Measurements from ENCODE around the gene CCDC6.
"Not testable (repeated sequence)": the region's sequence is repeated elsewhere in the genome, so short reads cannot be mapped to it uniquely, and the experiment has no call there.

The CCDC6 gene

DNA sequence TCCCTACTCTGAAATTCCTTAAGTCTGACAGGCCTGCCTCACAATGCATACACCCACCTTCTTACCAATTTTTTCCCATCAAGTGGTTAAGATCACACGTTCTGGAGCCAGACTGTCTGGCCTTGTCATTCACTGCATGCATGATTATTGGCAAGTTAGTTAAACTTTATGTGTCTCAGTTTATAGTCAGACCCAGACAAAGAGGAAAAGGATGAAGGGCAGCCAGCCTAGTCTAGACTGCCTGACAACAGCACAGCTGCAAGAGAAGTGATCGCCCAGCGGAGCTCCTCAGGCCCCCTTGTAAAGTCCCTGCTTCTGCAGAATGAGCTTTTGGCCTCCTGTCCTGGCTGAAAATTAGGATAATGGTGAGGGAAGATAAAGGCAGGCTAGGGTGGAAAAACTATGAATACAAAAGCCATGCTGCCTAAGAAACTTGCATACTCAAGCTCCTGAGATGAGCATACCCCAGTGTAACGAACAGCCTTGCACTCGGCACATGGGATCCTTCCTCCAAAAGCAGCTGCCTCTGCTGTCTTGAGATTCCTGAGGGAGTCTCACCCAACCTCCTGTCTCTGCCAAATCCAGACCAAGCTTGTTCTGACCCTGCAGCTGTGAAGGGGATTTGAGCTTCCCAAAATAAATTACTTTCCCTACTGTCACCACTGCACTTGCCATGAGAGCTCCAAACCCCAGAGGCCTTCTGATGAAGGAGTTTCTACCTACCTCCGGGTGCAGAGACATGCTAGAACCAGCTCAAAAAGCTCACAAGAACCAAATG, 126.4 kb downstream of the CCDC6 start:
- H3K27ac ChIP-seq = no peak overlapping the region
- no peak for DNase-seq (ENCODE audit: low read depth, low spot score)

DNA sequence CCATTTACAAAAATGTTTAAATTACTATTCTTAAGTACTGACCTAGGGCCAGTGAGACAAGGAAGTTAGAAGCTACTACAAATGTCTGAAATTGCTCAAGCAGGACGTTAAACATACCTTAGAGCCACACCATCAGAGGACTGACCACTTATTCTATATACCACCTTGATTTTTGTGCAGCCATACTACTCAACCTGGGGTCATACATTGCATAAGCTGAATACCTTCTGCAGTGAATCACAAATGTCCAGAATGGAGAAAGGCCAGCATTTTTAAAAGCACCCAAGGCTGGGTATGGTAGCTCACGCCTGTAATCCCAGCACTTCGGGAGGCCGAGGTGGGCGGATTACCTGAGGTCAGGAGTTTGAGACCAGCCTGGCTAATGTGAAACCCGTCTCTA, 131.9 kb downstream of the CCDC6 start:
- H3K27ac ChIP-seq = no peak overlapping the region
- no peak for DNase-seq (ENCODE audit: low read depth, low spot score)

DNA sequence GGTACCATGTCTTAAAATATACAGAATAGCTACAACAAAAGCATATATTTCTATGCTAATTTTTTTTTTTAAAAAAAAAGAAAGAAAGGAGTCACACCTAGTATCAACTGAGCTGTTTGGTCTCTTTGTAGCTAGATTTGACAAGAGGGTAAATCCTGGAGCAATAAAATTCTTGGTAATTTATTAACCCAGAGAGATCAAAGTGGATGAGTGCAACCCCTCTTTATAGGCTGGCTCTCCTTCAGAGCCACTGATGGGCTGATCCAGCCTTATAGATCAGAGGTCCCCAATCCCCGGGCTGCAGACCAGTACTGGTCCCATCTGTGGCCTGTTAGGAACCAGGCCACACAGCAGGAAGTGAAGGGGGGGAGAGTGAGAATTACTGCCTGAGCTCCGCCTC, 133.3 kb downstream of the CCDC6 start:
- DNase-seq (ENCODE audit: low read depth, low spot score) = no peak
- no peak overlapping the region for H3K27ac ChIP-seq

DNA sequence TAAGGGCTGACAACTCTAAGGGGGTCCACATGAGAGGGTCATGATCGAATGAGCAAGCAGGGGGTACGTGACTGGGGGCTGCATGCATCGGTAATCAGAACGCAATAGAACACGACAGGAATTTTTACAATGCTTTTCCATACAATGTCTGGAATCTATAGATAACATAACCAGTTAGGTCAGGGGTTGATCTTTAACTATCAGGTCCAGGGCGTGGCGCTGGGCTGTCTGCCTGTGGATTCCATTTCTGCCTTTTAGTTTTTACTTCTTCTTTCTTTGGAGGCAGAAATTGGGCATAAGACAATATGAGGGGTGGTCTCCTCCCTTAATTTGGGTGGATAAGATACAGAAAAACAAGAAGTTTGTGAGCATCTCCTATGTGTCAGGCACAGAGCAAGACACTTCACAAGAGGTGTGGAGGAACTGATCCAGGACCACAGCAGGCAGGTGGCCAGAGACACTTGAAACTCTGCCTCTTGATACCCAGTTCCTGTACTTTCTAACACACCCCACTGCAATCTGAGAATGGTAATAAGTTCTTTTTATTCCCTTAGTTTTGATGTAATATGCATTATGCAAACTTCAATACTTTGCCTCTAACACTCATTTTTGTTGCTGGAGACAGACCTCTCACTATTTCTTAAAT, 135.1 kb downstream of the CCDC6 start:
- no peak overlapping the region for H3K27ac ChIP-seq
- DNase-seq (ENCODE audit: low read depth, low spot score) = no peak

DNA sequence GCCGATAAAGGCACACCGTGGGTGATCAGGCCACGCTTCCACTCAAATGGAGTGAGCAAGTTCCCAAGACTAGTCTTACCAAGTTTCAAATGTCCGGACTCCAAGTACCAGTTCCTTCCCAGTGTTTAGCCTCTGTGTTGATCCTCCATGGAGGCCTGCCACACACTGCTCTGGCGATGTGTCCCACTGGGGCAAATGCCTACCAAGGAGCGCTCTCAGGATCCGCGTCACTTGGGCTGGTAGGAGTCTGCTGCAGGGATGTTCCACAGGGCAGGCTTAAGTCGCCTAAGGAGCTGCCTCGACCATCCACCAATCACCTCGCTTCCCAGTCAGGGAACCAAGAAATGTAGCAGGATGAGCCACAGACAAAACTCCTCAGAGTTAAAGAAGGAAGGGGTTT, 135.7 kb downstream of the CCDC6 start:
- no peak overlapping the region for H3K27ac ChIP-seq
- DNase-seq (ENCODE audit: low read depth, low spot score) = no peak

DNA sequence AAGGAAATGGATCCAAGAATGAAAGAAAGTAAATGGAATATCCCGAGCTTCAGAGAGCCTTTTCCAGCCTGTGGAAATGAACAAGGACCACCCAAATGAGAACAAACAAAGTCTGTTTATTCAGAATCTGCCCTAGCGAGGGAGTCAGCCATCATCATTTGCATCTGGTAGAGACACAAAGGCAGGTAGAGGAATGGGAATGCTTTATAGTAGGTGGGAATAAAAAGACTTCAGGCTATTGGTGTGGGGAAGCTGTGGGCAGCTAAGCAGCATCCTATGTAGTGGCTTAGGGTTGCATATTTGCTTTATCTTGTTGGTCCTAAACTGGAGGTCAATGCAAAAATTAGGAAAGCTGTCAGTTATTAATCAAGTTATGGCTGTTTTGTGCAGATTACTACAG, 143.9 kb downstream of the CCDC6 start:
- no peak overlapping the region for H3K27ac ChIP-seq
- DNase-seq (ENCODE audit: low read depth, low spot score) = no peak

DNA sequence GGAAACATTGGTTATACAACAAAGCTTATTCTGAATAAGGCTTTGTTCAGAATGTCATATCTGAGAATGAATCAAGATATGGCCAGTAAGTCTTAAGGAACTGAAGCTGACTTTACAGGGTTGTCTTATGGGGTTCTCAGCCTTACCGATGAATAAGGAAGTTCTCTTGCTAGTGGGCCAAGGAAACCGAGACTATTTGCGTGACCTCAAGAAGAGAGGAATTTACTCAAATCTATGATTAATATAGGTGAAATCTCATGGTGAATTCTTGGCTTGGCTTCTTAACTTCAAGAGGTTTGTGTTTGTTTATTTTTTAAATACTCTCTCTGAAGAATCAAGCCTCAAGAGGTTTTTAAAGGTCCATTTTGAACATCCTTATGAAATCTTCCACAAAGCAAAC, 148.4 kb downstream of the CCDC6 start:
- no peak overlapping the region for H3K27ac ChIP-seq
- DNase-seq (ENCODE audit: low read depth, low spot score) = no peak

DNA sequence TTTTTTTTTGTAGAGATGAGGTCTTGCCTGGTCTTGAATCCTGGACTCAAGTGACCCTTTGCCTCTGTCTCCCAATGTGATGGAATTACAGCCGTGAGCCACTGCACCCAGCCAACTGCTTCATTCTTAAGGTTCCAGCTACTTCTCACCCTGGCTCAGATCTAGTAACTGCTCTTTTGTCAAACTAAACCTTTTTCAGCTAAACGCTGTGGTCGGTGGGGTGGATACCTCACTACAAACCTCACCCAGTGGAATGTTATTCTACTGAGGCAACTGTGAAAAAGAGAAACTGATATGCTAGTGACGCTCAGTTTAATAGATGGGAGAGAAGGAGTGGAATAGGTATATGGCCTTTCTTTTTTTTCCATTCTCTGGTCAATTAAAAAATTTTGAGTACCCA, 151.4 kb downstream of the CCDC6 start:
- DNase-seq (ENCODE audit: low read depth, low spot score) = no peak
- H3K27ac ChIP-seq = no peak overlapping the region

DNA sequence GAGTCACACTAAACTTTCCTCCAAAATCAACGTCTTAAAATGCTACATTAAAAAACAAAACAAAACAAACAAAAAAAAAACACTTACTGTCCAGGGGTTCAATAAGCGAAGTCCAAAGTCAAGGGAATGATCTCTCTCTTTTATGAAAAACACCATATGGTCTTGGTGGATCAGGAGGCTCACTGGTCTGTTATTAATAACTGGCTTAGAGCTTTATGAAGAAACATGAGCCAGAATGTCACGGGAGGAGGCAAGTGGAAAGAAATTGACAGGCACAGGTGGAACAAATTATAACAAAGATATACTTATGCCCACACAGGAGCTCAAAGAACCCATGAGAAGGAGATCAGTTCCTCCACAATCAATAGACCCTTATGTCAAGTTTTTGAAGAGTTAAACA, 153.1 kb downstream of the CCDC6 start, which contains the start of gene MRLN:
TSS of gene MRLN (minus strand) at position 189 of the 400 bp plus-strand sequence.
- no peak for DNase-seq (ENCODE audit: low read depth, low spot score)

DNA sequence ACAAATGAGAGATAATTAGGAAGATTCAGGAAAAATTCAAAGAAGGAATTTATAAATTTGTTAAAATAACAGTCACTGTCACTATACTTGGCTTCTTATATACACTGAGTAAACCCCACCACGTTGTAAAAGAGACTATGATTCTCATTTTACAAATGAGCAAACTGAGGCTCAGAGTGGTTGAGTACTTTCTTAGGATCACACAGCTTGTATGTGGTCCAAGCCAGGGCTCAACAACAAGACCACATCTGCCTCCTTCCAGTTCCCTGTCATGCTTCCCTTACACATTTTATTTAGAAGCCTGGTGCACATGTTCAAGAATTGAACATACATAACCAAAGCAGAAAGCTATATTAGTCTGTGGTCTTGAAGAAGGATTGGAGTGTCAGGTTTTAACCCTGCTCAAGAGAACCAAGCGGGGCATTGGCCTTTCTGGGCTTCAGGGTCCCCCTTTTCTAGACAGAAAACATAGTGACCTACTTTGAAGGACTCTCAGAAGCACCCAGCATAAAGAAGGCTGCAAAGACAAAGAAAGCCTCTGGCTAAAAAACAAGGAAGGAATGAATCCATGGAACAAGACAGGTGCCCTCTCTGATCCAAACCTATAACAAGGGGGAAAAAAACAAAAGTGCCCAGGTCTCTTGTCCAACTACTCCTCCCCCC, 153.9 kb downstream of the CCDC6 start:
- no peak for DNase-seq (ENCODE audit: low read depth, low spot score)
- no peak overlapping the region for H3K27ac ChIP-seq

More for the DNA sequence above, 153.1 kb downstream of the CCDC6 start, which contains the start of gene MRLN:
- H3K27ac ChIP-seq = no peak within 1 kb of the TSS

DNA sequence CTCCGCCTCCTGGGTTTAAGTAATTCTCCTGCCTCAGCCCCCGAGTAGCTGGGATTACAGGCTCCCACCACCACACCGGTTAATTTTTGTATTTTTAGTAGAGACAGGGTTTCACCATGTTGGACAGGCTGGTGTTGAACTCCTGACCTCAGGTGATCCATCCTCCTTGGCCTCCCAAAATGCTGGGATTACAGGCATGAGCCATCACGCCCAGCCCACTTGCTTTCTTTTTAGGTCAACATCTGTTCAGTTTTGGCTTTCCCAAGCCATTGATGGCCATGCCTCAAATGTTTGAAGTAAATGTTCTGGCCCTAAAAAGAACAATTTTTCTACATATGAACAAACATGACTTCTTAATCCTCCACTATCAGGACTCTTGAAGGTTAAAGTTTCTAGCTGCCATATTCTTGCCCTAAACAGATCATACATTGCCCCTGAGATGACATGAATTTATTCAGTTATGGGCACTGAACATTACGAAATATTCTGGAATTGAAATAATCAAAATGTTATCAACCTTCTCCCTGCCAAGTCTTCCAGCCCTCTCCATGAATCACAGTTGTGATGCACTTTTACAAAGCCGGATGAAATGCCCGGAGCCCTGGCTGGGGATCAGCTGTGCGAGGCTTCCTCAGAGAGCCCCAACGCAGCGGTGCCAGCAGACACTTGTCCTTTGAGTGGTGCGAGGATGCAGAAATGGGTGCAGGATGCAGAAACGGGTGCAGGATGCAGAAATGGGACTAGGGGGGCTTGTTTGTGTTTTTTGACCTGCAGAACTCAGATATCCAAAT, 156.0 kb downstream of the CCDC6 start:
- H3K27ac ChIP-seq = no peak overlapping the region
- DNase-seq (ENCODE audit: low read depth, low spot score) = no peak

DNA sequence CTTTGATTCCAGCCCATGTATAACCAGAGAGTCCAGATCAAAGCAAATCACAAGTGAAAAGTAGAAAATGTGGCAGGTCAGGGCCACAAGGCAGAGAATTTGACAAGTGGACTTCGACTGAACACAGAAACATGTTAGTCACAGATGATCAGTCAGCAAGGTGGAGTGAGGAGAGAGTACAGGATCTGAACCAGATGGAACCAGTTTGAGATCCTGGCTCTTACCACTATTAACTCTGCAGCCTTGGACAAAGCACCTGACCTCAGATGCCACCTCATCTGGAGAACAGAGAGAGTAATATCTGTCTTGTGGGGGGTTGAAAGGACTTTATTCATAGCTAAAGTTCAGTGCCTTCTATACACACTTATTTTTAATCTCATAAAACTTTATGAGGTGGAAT, 157.5 kb downstream of the CCDC6 start:
- no peak overlapping the region for H3K27ac ChIP-seq
- no peak for DNase-seq (ENCODE audit: low read depth, low spot score)

DNA sequence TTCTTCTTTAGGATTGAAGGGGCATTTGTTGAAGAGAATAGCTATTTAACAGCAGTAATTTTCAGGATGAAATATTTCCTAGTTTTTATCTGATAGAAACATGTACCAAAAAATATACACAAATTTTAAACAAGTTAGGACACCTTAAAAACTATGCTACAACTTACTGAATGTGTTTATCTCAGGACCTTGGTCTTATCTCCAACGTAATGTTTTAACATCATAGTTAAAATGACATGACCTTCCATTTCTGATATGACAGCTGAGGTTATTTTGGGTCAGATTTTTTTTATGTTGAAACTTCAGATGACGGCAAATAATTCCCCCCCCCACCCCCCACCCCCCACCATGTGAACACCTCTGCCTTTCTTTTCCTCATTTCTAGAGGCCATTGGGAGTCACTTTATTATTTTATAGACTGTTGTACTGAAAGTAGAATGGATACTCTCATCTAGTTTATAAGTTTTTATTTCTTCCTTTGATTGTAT, 161.1 kb downstream of the CCDC6 start:
- no peak overlapping the region for H3K27ac ChIP-seq
- no peak for DNase-seq (ENCODE audit: low read depth, low spot score)

DNA sequence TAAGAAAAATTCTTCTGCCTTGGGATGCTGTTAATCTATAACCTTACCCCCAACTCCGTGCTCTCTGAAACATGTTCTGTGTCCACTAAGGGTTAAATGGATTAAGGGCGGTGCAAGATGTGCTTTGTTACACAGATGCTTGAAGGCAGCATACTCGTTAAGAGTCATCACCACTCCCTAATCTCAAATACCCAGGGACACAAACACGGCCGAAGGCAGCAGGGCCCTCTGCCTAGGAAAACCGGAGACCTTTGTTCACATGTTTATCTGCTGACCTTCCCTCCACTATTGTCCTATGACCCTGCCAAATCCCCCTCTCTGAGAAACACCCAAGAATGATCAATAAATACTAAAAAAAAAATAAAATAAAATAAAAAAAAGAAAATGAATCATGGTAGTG, 161.6 kb downstream of the CCDC6 start:
- H3K27ac ChIP-seq; DNase-seq (ENCODE audit: low read depth, low spot score): not testable (repeated sequence)

DNA sequence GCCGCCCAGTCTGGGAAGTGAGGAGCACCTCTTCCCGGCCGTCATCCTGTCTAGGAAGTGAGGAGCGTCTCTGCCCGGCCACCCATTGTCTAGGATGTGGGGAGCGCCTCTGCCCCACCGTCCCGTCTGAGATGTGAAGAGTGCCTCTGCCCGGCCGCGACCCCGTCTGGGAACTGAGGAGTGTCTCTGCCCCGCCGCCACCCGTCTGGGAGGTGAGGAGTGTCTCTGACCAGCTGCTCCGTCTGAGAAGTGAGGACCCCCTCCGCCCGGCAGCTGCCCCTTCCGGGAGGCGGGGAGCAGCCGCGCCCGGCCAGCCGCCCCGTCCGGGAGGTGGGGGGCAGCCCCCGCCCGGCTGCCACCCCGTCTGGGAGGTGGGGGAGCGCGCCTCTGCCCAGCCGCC, 162.2 kb downstream of the CCDC6 start:
- not testable (repeated sequence) for DNase-seq (ENCODE audit: low read depth, low spot score); H3K27ac ChIP-seq

DNA sequence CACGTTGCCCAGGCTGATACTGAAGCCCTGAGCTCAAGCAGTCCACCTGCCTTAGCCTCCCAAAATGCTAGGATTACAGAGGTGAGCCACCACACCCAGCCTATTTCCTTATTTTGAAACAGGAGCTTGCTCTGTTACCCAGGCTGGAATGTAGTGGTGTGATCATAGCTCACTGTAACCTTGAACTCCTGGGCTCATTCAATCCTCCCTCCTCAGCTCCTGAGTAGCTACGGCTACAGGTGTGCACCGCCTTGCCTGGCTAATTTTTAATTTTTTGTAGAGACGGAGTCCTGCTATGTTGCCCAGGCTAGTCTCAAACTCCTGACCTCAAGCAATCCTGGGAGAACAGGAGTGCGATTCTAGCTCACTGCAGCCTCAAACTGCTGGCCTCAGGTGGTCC, 164.8 kb downstream of the CCDC6 start:
- no peak for DNase-seq (ENCODE audit: low read depth, low spot score)
- H3K27ac ChIP-seq = no peak overlapping the region

DNA sequence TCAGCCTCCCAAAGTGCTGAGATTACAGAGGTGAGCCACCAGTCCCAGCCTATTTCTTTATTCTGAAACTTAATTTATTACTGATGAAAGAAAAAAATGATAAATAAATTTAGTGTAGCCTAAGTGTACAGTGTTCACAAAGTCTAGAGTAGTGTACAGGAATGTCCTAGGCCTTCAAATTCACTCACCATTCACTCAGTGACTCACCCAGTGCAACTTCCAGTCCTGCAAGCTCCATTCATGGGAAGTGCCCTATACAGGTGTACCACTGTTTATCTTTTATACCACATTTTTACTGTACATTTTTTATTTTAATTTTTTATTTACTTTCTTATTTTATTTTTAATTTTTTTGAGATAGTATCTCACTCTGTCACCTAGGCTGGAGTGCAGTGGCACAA, 165.3 kb downstream of the CCDC6 start:
- DNase-seq (ENCODE audit: low read depth, low spot score) = no peak
- no peak overlapping the region for H3K27ac ChIP-seq

All from epithelial cell of prostate (primary cell).